Ascending aorta (tissue), 2 donors: ENCODE results near the gene PNP. TPM values are rescaled to one million over a fixed set of nuclear protein-coding genes. Genes with fewer than 3 reads are reported as not detected.

Experiments used
- DNase-seq, 2 donors: peaks; one replicate each; pipeline ENCODE4 v3.0.0-alpha.2; 2019; ENCODE audit warnings: low spot score in 2 of 2
- H3K27ac ChIP-seq, 2 donors: fragments of 200-600 bp; sonication (generic); one replicate each; pipeline ENCODE4 v1.5.1; 2016 to 2017; ENCODE audit warnings: mild to moderate bottlenecking in 1 of 2
- H3K27me3 ChIP-seq: fragments of 200-600 bp; sonication (generic); one replicate; pipeline ENCODE4 v1.5.1; 2017
- H3K36me3 ChIP-seq, 2 donors: fragments of 200-600 bp; sonication (generic); one replicate each; pipeline ENCODE4 v1.5.1; 2016
- H3K4me1 ChIP-seq, 2 donors: fragments of 200-600 bp; sonication (generic); one replicate each; pipeline ENCODE4 v1.5.1; 2016 to 2017; ENCODE audit warnings: mild to moderate bottlenecking in 1 of 2
- H3K4me3 ChIP-seq, 2 donors: fragments of 200-600 bp; sonication (generic); one replicate each; pipeline ENCODE4 v1.5.1; 2016 to 2017; ENCODE audit warnings: mild to moderate bottlenecking in 1 of 2
- H3K9me3 ChIP-seq, 2 donors: fragments of 200-600 bp; sonication (generic); one replicate each; pipeline ENCODE4 v1.5.1; 2016
- CTCF ChIP-seq, 3 experiments: fragments of 200-600 bp in 2 of 3; fragments of 450-650 bp in 1 of 3; sonication (generic) in 2 of 3; IDR thresholded peaks; one replicate each; pipeline ENCODE4 v1.5.1; 2016 to 2019; ENCODE audit warnings: antibody characterized with exemption in 3 of 3, mild to moderate bottlenecking in 1 of 3, moderate library complexity in 1 of 3
- intact Hi-C: fragments of 100-400 bp; cut with DNase I; formaldehyde crosslinking; loops from one replicate; pipeline ENCODE4 v1.15.1; 2023
- total RNA-seq: library from RNA; depleted of rRNA; stranded (reverse); fragments of >200 nt; gene quantifications from one replicate; pipeline ENCODE4 v1.1.0, GENCODE V29; 2016

The PNP gene
- total RNA-seq, 1 donor from 2014 or later = 62.7 TPM

- TF ChIP-seq CTCF (IDR thresholded peaks at IDR 0.05) = no peak
- DNase-seq = no peak
- no peaks in the 10 kb centered on the region for H3K9me3 ChIP-seq
- H3K27ac ChIP-seq = no peak overlapping the region
- H3K36me3 ChIP-seq = peaks cover 39 to 41% of the 10 kb centered on the region in 2 donors
- H3K4me1 ChIP-seq = peaks cover 0 to 3% of the 10 kb centered on the region in 2 donors
- no peak overlapping the region for H3K4me3 ChIP-seq
- intact Hi-C loops = no loop called here
- no peaks in the 10 kb centered on the region for H3K27me3 ChIP-seq
These were observed 7.6 kb downstream of the PNP start for GRCh38 chr14:20476776-20477175.

GRCh38 chr14:20477211-20477876 lies 8.1 kb downstream of the PNP start:
- TF ChIP-seq CTCF (IDR thresholded peaks at IDR 0.05) = no peak
- Histone ChIP-seq H3K27me3 (no peaks in the 10 kb centered on the region), H3K4me3 (no peak overlapping the region), H3K27ac (peak overlapping the region in 1 of 2 donors; percentile 36), H3K9me3 (no peaks in the 10 kb centered on the region), H3K4me1 (peaks cover 0 to 3% of the 10 kb centered on the region in 2 donors), H3K36me3 (peaks cover 39 to 41% of the 10 kb centered on the region in 2 donors)
- intact Hi-C loops = no loop called here
- no peak for DNase-seq

GRCh38 chr14:20478894-20479293 lies 9.7 kb downstream of the PNP start:
- intact Hi-C loops = no loop called here
- Histone ChIP-seq H3K27me3 (no peaks in the 10 kb centered on the region), H3K36me3 (peaks cover 24 to 30% of the 10 kb centered on the region in 2 donors), H3K4me3 (no peak overlapping the region), H3K4me1 (peaks cover 0 to 3% of the 10 kb centered on the region in 2 donors), H3K27ac (no peak overlapping the region), H3K9me3 (no peaks in the 10 kb centered on the region)
- DNase-seq = no peak
- TF ChIP-seq CTCF (IDR thresholded peaks at IDR 0.05) = no peak

GRCh38 chr14:20482382-20482781 lies 13.2 kb downstream of the PNP start:
- no peak overlapping the region for H3K27ac ChIP-seq
- intact Hi-C loops = no loop called here
- no peaks in the 10 kb centered on the region for H3K36me3 ChIP-seq
- DNase-seq = no peak
- H3K4me1 ChIP-seq = peaks cover 0 to 3% of the 10 kb centered on the region in 2 donors
- no peak for TF ChIP-seq CTCF (IDR thresholded peaks at IDR 0.05)
- no peak overlapping the region for H3K4me3 ChIP-seq
- H3K9me3 ChIP-seq = no peaks in the 10 kb centered on the region
- no peaks in the 10 kb centered on the region for H3K27me3 ChIP-seq

- Histone ChIP-seq H3K27me3 (no peaks in the 10 kb centered on the region), H3K27ac (no peak overlapping the region), H3K4me3 (no peak overlapping the region), H3K9me3 (no peaks in the 10 kb centered on the region), H3K4me1 (no peaks in the 10 kb centered on the region), H3K36me3 (no peaks in the 10 kb centered on the region)
- intact Hi-C loops = no loop called here
- no peak for DNase-seq
- TF ChIP-seq CTCF (IDR thresholded peaks at IDR 0.05) = no peak
These were observed 16.7 kb downstream of the PNP start for GRCh38 chr14:20485900-20486299.
